Kidney (tissue), 2 donors: ENCODE measurements around the gene CD84. TPM values are rescaled to one million over a fixed set of nuclear protein-coding genes. Genes with fewer than 3 reads are reported as not detected.

Source experiments
- polyA plus RNA-seq: library from polyadenylated mRNA; stranded (reverse); fragments of 350-450 nt; fragmentation: Illumina TruSeq; extraction: RNeasy Lipid Tissue Mini Kit (QIAGEN cat#74804); gene quantifications from one replicate; pipeline ENCODE4 v1.2.3, GENCODE V29; 2014; ENCODE audit warnings: low read depth, low replicate concordance; ENCODE audit not compliant: insufficient read depth
- total RNA-seq: library from RNA; stranded (reverse); fragmentation: NEBNext Ultra II Directional; extraction: Animal tissue kit (Norgen Biotek cat#: 25700); gene quantifications from one replicate; pipeline ENCODE4 v1.2.1, GENCODE V29; 2021
- donor health status: DM: yes; HTN: yes; CAD: no.

The CD84 gene
- total and polyA plus RNA-seq, 2 donors from 2014 or later, result 0.30 to 17.5 TPM

Other genes with a start within 250 kb of the CD84 start
- 160 TPM for gene COPA, start 236.2 kb downstream of the CD84 start, total RNA-seq
- gene COPA, start 236.2 kb downstream of the CD84 start, polyA plus RNA-seq, result 50.1 TPM
- 109 TPM for gene NCSTN, start 236.1 kb downstream of the CD84 start, total RNA-seq
- gene NCSTN, start 236.1 kb downstream of the CD84 start, polyA plus RNA-seq, result 73.9 TPM
- gene NHLH1, start 212.4 kb downstream of the CD84 start, total RNA-seq, result 0.09 TPM
- gene NHLH1, start 212.4 kb downstream of the CD84 start, polyA plus RNA-seq, result not detected
- 8.1 TPM for gene VANGL2, start 178.9 kb downstream of the CD84 start, total RNA-seq
- gene VANGL2, start 178.9 kb downstream of the CD84 start, polyA plus RNA-seq, result 3.8 TPM
- 5.5 TPM for gene SLAMF6, start 56.2 kb downstream of the CD84 start, total RNA-seq
- gene SLAMF6, start 56.2 kb downstream of the CD84 start, polyA plus RNA-seq, result not detected
- gene SLAMF1, start 67.5 kb upstream of the CD84 start, total RNA-seq, result 3.3 TPM
- 0.13 TPM for gene SLAMF1, start 67.5 kb upstream of the CD84 start, polyA plus RNA-seq
- gene CD48, start 132.3 kb upstream of the CD84 start, total RNA-seq, result 20.5 TPM
- gene CD48, start 132.3 kb upstream of the CD84 start, polyA plus RNA-seq, result 3.2 TPM
- 13.9 TPM for gene SLAMF7, start 159.8 kb upstream of the CD84 start, total RNA-seq
- gene SLAMF7, start 159.8 kb upstream of the CD84 start, polyA plus RNA-seq, result 0.65 TPM
- gene LY9, start 216.7 kb upstream of the CD84 start, total RNA-seq, result 3.5 TPM
- 0.41 TPM for gene LY9, start 216.7 kb upstream of the CD84 start, polyA plus RNA-seq